ENCODE results near the gene SDF2L1. TPM values are rescaled to one million over a fixed set of nuclear protein-coding genes. Genes with fewer than 3 reads are reported as not detected.
"Not testable (repeated sequence)": the region's sequence is repeated elsewhere in the genome, so short reads cannot be mapped to it uniquely, and the experiment has no call there.

SDF2L1 gene, protein sequence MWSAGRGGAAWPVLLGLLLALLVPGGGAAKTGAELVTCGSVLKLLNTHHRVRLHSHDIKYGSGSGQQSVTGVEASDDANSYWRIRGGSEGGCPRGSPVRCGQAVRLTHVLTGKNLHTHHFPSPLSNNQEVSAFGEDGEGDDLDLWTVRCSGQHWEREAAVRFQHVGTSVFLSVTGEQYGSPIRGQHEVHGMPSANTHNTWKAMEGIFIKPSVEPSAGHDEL
- total RNA-seq, result 10 to 100 TPM; 30.5 to 87.2 TPM

DNA sequence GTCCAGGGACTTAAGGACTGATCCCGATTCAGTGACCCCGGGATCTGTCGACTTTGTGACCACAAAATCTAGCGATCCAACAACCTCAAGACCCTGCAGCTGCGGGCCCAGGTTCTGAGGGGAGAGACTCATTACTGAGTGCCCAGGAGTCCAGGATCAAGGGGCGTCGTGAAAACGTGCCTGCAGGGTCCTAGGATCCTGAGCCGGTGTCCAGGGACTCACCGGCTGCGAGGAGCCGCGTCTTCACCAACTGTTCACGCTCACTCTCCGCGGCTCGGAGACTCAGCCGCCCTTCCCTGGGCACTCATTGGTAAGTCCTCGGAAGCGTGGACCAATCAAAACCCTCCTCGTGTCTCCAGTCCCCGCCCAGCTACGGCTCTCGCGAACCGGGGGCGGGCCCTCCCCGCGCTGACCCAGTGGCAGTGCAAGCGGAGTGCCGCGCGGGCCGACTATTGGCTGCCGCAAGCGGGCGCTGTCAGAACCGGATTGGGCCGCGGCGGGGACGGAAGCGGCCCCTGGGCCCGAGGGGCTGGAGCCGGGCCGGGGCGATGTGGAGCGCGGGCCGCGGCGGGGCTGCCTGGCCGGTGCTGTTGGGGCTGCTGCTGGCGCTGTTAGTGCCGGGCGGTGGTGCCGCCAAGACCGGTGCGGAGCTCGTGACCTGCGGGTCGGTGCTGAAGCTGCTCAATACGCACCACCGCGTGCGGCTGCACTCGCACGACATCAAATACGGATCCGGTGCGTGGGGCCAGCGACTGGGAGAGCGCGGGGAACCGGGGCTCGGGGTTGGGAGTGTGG is at the start of gene SDF2L1:
Gene SDF2L1, plus strand, starts transcription at position 514 of the 795 bp plus-strand sequence. Its CDS starts 35 bp downstream, at position 549.
- H3K36me3 ChIP-seq, result no peaks in the 10 kb centered on the region
- peak; percentile 99 for DNase-seq (ENCODE audit: low spot score)
- no peaks in the 10 kb centered on the region for H3K9me3 ChIP-seq
- no peaks in the 10 kb centered on the region for H3K27me3 ChIP-seq (replicated peaks; ENCODE audit: insufficient read depth)
- TF ChIP-seq, protein P1, sequence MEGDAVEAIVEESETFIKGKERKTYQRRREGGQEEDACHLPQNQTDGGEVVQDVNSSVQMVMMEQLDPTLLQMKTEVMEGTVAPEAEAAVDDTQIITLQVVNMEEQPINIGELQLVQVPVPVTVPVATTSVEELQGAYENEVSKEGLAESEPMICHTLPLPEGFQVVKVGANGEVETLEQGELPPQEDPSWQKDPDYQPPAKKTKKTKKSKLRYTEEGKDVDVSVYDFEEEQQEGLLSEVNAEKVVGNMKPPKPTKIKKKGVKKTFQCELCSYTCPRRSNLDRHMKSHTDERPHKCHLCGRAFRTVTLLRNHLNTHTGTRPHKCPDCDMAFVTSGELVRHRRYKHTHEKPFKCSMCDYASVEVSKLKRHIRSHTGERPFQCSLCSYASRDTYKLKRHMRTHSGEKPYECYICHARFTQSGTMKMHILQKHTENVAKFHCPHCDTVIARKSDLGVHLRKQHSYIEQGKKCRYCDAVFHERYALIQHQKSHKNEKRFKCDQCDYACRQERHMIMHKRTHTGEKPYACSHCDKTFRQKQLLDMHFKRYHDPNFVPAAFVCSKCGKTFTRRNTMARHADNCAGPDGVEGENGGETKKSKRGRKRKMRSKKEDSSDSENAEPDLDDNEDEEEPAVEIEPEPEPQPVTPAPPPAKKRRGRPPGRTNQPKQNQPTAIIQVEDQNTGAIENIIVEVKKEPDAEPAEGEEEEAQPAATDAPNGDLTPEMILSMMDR (IDR thresholded peaks at IDR 0.05), result peak; percentile 35 to 71 (median 54)
- peak; percentile 60 for TF ChIP-seq POLR2A (IDR thresholded peaks at IDR 0.05)
- TF ChIP-seq POLR2AphosphoS5 (IDR thresholded peaks at IDR 0.05), result peak; percentile 94
- peak within 1 kb of the TSS; percentile 60 to 70 for H3K4me3 ChIP-seq
- no peaks in the 10 kb centered on the region for H3K4me1 ChIP-seq (replicated peaks)
- intact Hi-C loops (cut with DNase I), result no loop called here
- peak within 1 kb of the TSS in 1 of 2 donors; percentile 28 for H3K27ac ChIP-seq
- under 1% methylated on average over 74 of the region's 76 CpGs for WGBS

GRCh38 chr22:21592422-21592821 is 49.7 kb upstream of the SDF2L1 start:
- no peak overlapping the region for H3K27ac ChIP-seq
- WGBS, result 96% methylated on average over 3 of the region's 3 CpGs
- H3K36me3 ChIP-seq, result peaks cover 0 to 12% of the 10 kb centered on the region in 2 donors

GRCh38 chr22:21593406-21594232 is 48.5 kb upstream of the SDF2L1 start:
- Histone ChIP-seq H3K9me3 (no peaks in the 10 kb centered on the region), H3K4me1 (replicated peaks) (peaks cover 15% of the 10 kb centered on the region), H3K4me3 (no peak overlapping the region), H3K36me3 (peaks cover 0 to 12% of the 10 kb centered on the region in 2 donors), H3K27me3 (replicated peaks; ENCODE audit: insufficient read depth) (no peaks in the 10 kb centered on the region), H3K27ac (no peak overlapping the region)
- no peak for DNase-seq (ENCODE audit: low spot score)
- intact Hi-C loops (cut with DNase I), result no loop called here
- TF ChIP-seq POLR2A (IDR thresholded peaks at IDR 0.05) (no peak), POLR2AphosphoS5 (IDR thresholded peaks at IDR 0.05) (no peak)
- TF ChIP-seq, protein P1 (IDR thresholded peaks at IDR 0.05), result no peak
- WGBS, result 73% methylated on average over 11 of the region's 11 CpGs

More at GRCh38 chr22:21592422-21592821, 49.7 kb upstream of the SDF2L1 start:
- Histone ChIP-seq H3K4me3 (no peak overlapping the region), H3K27me3 (replicated peaks; ENCODE audit: insufficient read depth) (no peaks in the 10 kb centered on the region), H3K9me3 (no peaks in the 10 kb centered on the region), H3K4me1 (replicated peaks) (peaks cover 15% of the 10 kb centered on the region)
- TF ChIP-seq, protein P1 (IDR thresholded peaks at IDR 0.05), result no peak
- TF ChIP-seq POLR2A (IDR thresholded peaks at IDR 0.05), result no peak
- TF ChIP-seq POLR2AphosphoS5 (IDR thresholded peaks at IDR 0.05), result no peak
- intact Hi-C loops (cut with DNase I), result no loop called here
- DNase-seq (ENCODE audit: low spot score), result no peak

DNA sequence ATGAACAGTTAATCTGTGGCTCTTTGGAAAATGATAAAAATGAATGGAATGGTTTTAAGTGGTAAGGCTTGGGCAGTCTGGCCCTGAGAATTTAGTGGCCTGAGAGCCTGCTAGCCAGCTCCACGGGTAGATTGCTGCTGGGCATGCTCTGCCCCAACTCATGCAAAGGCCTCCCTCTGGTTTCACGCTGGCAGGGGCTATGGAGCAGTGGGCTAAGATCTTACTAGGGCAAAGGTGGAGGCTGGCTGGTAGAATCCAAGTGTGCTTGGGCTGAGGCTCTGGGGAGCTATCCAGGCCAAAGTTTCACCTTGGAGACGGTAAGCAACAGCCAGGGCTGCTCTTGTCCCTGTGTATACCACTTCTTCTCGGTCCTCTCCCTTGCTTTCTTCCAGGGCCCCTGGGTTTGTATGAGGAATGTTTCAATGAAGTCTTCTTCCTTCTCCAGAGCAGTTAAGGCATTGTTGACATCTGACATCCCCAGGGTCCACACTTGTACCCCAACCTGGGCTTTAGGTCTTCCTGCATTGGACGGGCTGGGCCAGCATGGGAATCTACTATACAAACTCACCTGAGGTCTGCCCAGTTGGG is 47.1 kb upstream of the SDF2L1 start:
- DNase-seq (ENCODE audit: low spot score), result no peak
- Histone ChIP-seq H3K27me3 (replicated peaks; ENCODE audit: insufficient read depth) (no peaks in the 10 kb centered on the region), H3K4me1 (replicated peaks) (peaks cover 15% of the 10 kb centered on the region), H3K36me3 (peaks cover 0 to 12% of the 10 kb centered on the region in 2 donors), H3K4me3 (no peak overlapping the region), H3K27ac (no peak overlapping the region), H3K9me3 (no peaks in the 10 kb centered on the region)
- WGBS, result 82% methylated on average over 5 of the region's 5 CpGs
- intact Hi-C loops (cut with DNase I), result no loop called here
- TF ChIP-seq, protein P1 (IDR thresholded peaks at IDR 0.05), result no peak
- TF ChIP-seq POLR2A (IDR thresholded peaks at IDR 0.05), result no peak
- no peak for TF ChIP-seq POLR2AphosphoS5 (IDR thresholded peaks at IDR 0.05)

GRCh38 chr22:21596356-21597135 is 45.6 kb upstream of the SDF2L1 start:
- peaks cover 0 to 12% of the 10 kb centered on the region in 2 donors for H3K36me3 ChIP-seq
- DNase-seq (ENCODE audit: low spot score); H3K9me3 ChIP-seq; intact Hi-C loops (cut with DNase I); H3K4me1 ChIP-seq (replicated peaks); H3K27ac ChIP-seq; H3K4me3 ChIP-seq; H3K27me3 ChIP-seq (replicated peaks; ENCODE audit: insufficient read depth): not testable (repeated sequence)
- 94% methylated on average over 13 of the region's 13 CpGs for WGBS

All from prostate gland (tissue), 2 donors.